Transverse colon (tissue), 4 donors: ENCODE measurements around the gene C17orf114.

Experiments
- DNase-seq: peaks from one replicate; pipeline ENCODE4 v3.0.0-alpha.2; 2019
- H3K27ac ChIP-seq, 4 donors: fragments of 200-600 bp; sonication (generic); 2 replicates each; pipeline ENCODE4 v1.5.1; 2016 to 2018; ENCODE audit warnings: inconsistent platforms in 4 of 4
- H3K27me3 ChIP-seq: fragments of 200-600 bp; sonication (generic); 2 replicates; pipeline ENCODE4 v1.5.1; 2017; ENCODE audit warnings: inconsistent platforms
- H3K36me3 ChIP-seq, 4 donors: fragments of 200-600 bp; sonication (generic); 2 replicates each; pipeline ENCODE4 v1.5.1; 2017 to 2019; ENCODE audit warnings: inconsistent platforms in 4 of 4
- H3K4me1 ChIP-seq, 4 donors: fragments of 200-600 bp; sonication (generic); 2 replicates each; pipeline ENCODE4 v1.5.1; 2017 to 2020; ENCODE audit warnings: inconsistent platforms in 4 of 4
- H3K4me3 ChIP-seq, 4 donors: fragments of 200-600 bp; sonication (generic); 1 replicate in 1 of 4; 2 replicates in 3 of 4; pipeline versions ENCODE4 v1.5.1 to v1.6.1; 2017 to 2019; ENCODE audit warnings: inconsistent platforms in 4 of 4
- H3K9me3 ChIP-seq, 2 donors: fragments of 200-600 bp; sonication (generic); 2 replicates each; pipeline ENCODE4 v1.5.1; 2017 to 2019; ENCODE audit warnings: inconsistent platforms in 2 of 2
- EP300 ChIP-seq: sonication (generic); formaldehyde crosslinking; IDR thresholded peaks from one replicate; pipeline ENCODE4 v1.6.1; 2017; ENCODE audit warnings: antibody characterized with exemption, low read depth
- POLR2A ChIP-seq: fragments of 450-650 bp; IDR thresholded peaks from one replicate; pipeline ENCODE4 v1.6.1; 2016; ENCODE audit warnings: antibody characterized with exemption, mild to moderate bottlenecking, moderate library complexity
- POLR2AphosphoS5 ChIP-seq, 3 donors: sonication (generic); formaldehyde crosslinking; IDR thresholded peaks; one replicate each; pipeline ENCODE4 v1.6.1; 2016; ENCODE audit warnings: antibody characterized with exemption in 3 of 3
- WGBS, 2 donors: methylation state at CpG; one replicate each; pipeline ENCODE4 v1.1.5; 2018; ENCODE audit warnings: low coverage in 1 of 2; 5-methylcytosine and 5-hydroxymethylcytosine counted together
- in situ Hi-C, 4 donors: fragments of 200-750 bp; cut with MboI; loops; one replicate each; pipeline versions ENCODE4 v1.15.0 to v1.15.1; 2017; ENCODE audit warnings: low sequenced_read_pairs in 3 of 4, low pct_ligation_motif_present in 1 of 4, low pct_unique_long_range_greater_than_20kb in 1 of 4
- intact Hi-C: fragments of 100-400 bp; cut with DNase I; formaldehyde crosslinking; loops from one replicate; pipeline ENCODE4 v1.15.1; 2023; ENCODE audit warnings: low total_unique reads
- TF ChIP-seq, protein P1 (sequence below), 5 experiments: fragments of 200-600 bp in 3 of 5; fragments of 450-650 bp in 2 of 5; sonication (generic) in 3 of 5; IDR thresholded peaks; 1 replicate in 2 of 5; 2 replicates in 3 of 5; pipeline ENCODE4 v1.5.1; 2016 to 2017; ENCODE audit warnings: antibody characterized with exemption in 5 of 5, inconsistent platforms in 3 of 5, mild to moderate bottlenecking in 2 of 5, moderate library complexity in 1 of 5

The C17orf114 gene

DNA sequence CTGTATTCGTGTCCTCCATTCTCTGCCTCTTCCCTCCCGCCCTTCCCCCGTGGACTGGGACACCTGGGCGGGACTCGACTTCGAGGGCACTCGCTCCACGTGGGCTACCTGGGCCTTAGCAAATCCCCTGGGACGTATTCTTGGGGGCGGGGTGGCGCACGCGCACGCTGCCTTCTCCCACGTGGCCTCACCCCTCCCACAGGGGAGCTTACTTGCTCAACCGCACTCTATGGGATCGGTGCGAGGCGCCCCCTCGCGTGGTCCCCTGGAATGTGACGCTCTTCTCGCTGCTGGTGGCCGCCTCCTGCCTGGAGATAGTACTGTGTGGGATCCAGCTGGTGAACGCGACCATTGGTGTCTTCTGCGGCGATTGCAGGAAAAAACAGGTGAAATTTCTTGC, 19.5 kb downstream of the C17orf114 start:
- in situ Hi-C loops: loop anchor here (10.0 to 25.0 kb wide), 3 partner anchors 48 to 105 kb away; partner anchors contain the start of genes C17orf107 (in 2 of the 4), CXCL16 (in 1 of the 4), MED11 (in 1 of the 4) and ZMYND15 (in 1 of the 4)
- H3K9me3 ChIP-seq: no peaks in the 10 kb centered on the region
- no peak overlapping the region for H3K4me3 ChIP-seq
- H3K27ac ChIP-seq: no peak overlapping the region
- TF ChIP-seq EP300 (no peak), POLR2AphosphoS5 (IDR thresholded peaks at IDR 0.05) (no peak), POLR2A (no peak)
- TF ChIP-seq, protein P1, sequence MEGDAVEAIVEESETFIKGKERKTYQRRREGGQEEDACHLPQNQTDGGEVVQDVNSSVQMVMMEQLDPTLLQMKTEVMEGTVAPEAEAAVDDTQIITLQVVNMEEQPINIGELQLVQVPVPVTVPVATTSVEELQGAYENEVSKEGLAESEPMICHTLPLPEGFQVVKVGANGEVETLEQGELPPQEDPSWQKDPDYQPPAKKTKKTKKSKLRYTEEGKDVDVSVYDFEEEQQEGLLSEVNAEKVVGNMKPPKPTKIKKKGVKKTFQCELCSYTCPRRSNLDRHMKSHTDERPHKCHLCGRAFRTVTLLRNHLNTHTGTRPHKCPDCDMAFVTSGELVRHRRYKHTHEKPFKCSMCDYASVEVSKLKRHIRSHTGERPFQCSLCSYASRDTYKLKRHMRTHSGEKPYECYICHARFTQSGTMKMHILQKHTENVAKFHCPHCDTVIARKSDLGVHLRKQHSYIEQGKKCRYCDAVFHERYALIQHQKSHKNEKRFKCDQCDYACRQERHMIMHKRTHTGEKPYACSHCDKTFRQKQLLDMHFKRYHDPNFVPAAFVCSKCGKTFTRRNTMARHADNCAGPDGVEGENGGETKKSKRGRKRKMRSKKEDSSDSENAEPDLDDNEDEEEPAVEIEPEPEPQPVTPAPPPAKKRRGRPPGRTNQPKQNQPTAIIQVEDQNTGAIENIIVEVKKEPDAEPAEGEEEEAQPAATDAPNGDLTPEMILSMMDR (IDR thresholded peaks at IDR 0.05): no peak
- DNase-seq: no peak
- H3K4me1 ChIP-seq: peaks cover 0 to 24% (median 21%) of the 10 kb centered on the region in 4 donors
- H3K36me3 ChIP-seq: no peaks in the 10 kb centered on the region
- WGBS, 2 donors: 58 to 66% methylated on average over 8 to 28 of the region's 28 CpGs
- peaks cover 49% of the 10 kb centered on the region for H3K27me3 ChIP-seq
- intact Hi-C loops: loop anchor here (10.0 kb wide), 1 partner anchor 48 kb away; the partner anchor contains the start of genes CXCL16, MED11 and ZMYND15

DNA sequence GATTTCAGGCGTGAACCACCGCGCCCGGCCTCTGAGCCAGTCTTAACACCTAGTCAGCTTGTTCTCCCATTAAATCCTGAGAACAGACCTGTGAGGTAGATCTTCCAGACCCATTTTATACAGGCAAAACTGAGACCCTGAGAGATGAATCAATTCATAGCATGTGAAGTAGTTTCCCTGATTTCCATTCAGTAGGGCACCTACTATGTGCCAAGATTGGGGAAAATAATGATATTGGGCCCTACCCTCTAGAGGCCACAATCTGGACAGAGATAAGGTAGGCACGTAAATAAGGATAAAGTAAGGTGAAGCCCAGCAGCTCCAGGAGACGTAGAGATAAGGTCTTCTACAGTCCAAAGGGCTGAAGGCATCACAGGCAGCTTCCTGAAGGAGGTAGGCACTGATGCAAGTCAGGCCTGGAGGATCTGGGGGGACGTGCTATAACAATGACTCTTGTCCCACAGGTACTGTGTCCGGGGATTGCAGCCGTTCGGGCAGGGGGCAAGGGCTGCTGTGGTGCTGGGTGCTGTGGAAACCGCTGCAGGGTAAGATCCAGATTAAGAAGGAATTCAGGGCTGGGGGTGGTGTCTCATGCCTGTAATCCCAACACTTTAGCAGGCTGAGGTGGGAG, 21.7 kb downstream of the C17orf114 start:
- H3K4me1 ChIP-seq: peaks cover 0 to 5% (median 3%) of the 10 kb centered on the region in 4 donors
- DNase-seq: no peak
- no peak overlapping the region for H3K27ac ChIP-seq
- in situ Hi-C loops (loop anchor here (10.0 to 25.0 kb wide), 3 partner anchors 46 to 107 kb away; partner anchors contain the start of genes C17orf107 (in 2 of the 4), CXCL16 (in 1 of the 4), MED11 (in 1 of the 4) and ZMYND15 (in 1 of the 4)), intact Hi-C loops (loop anchor here (10.0 kb wide), 1 partner anchor 46 kb away; the partner anchor contains the start of genes CXCL16, MED11 and ZMYND15)
- WGBS, 2 donors: 83% methylated on average over 11 of the region's 11 CpGs; no CpG with 5 or more reads in 1 of the 2 donors
- H3K27me3 ChIP-seq: peaks cover 40% of the 10 kb centered on the region
- H3K9me3 ChIP-seq: no peaks in the 10 kb centered on the region
- no peak for TF ChIP-seq POLR2AphosphoS5 (IDR thresholded peaks at IDR 0.05)
- TF ChIP-seq EP300: no peak
- no peak for TF ChIP-seq POLR2A
- TF ChIP-seq, protein P1 (IDR thresholded peaks at IDR 0.05): no peak
- no peak overlapping the region for H3K4me3 ChIP-seq
- no peaks in the 10 kb centered on the region for H3K36me3 ChIP-seq

DNA sequence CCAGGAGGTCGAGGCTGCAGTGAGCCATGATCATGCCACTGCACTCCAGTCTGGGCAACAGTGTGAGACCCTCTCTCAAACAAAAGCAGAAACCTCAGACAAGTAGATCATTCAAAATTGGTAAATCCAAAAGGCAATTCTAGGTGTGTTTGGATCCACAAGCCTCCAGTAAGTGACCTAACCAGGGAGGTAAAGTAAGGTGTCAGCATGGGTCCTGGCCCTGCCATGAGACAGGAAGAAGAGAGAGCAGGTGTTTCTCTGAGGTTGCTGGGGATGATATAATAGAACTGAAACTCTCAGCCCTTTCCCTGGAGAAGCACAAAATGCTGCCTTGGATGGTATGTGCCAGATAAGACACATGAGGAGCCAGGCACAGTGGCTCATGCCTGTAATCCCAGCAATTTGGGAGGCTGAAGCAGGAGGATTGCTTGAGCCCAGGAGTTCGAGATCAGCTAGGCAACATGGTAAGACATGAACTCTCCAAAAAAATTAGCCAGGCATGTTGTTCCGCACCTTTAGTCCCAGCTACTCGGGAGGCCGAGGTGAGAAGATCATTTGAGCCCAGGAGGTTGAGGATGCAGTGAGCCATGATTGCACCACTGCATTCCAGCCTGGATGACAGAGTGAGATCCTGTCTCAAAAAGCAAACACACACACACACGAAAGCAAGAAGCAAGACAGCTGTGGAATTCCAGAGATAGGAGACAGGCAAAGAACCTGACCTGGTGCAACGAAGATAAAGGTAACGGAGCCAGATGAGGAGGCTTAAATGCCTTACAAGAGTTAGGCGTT, 24.0 kb downstream of the C17orf114 start:
- in situ Hi-C loops: loop anchor here in 2 of 4 donors (25.0 kb wide), 1 partner anchor 109 kb away; the partner anchor contains the start of gene C17orf107 (in 2 of the 2)
- no peaks in the 10 kb centered on the region for H3K9me3 ChIP-seq
- DNase-seq: no peak
- intact Hi-C loops: no loop called here
- 83 to 84% methylated on average over 1 to 9 of the region's 9 CpGs for WGBS, 2 donors
- H3K27me3 ChIP-seq: peaks cover 18% of the 10 kb centered on the region
- no peak overlapping the region for H3K4me3 ChIP-seq
- H3K27ac ChIP-seq: no peak overlapping the region
- no peaks in the 10 kb centered on the region for H3K4me1 ChIP-seq
- TF ChIP-seq POLR2A: no peak
- TF ChIP-seq POLR2AphosphoS5 (IDR thresholded peaks at IDR 0.05): no peak
- no peak for TF ChIP-seq EP300
- TF ChIP-seq, protein P1 (IDR thresholded peaks at IDR 0.05): no peak
- H3K36me3 ChIP-seq: no peaks in the 10 kb centered on the region

DNA sequence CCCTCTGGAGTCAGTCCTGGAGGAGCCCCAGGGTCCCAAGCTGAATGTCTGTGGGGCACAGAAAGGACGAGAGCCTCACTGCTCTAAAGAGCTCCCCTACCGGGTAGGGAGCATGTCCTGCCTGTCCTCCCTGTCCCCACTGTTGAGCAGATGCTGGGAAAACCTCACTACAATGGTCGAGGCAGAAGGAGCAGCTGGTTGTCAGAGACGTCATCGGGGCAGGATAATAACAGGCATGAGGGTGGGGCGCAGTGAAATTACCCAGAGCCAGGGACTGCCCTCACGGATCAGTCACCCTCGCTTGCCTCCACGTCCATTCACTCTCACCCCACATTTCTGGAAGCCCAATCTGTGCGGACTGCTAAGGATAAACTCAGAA, 29.9 kb downstream of the C17orf114 start:
- peak overlapping the region; percentile 75 to 82 (median 78) for H3K27ac ChIP-seq
- peak overlapping the region in 2 of 4 donors; percentile 3 to 24 for H3K4me3 ChIP-seq
- H3K9me3 ChIP-seq: no peaks in the 10 kb centered on the region
- H3K4me1 ChIP-seq: peaks cover 0 to 23% (median 5%) of the 10 kb centered on the region in 4 donors
- no peaks in the 10 kb centered on the region for H3K27me3 ChIP-seq
- intact Hi-C loops (no loop called here), in situ Hi-C loops (no loop called here)
- DNase-seq: peak; percentile 74
- no peaks in the 10 kb centered on the region for H3K36me3 ChIP-seq
- peak in 1 of 3 donors; percentile 37 for TF ChIP-seq POLR2AphosphoS5 (IDR thresholded peaks at IDR 0.05)
- TF ChIP-seq, protein P1 (IDR thresholded peaks at IDR 0.05): no peak
- no peak for TF ChIP-seq POLR2A
- no peak for TF ChIP-seq EP300
- WGBS, 2 donors: 42 to 86% methylated on average over 1 to 10 of the region's 10 CpGs
